NCI-H460 (cell line): Measurements from ENCODE around the gene CREB1. TPM values are rescaled to one million over a fixed set of nuclear protein-coding genes. Genes with fewer than 3 reads are reported as not detected.
A peak's percentile ranks its signal among the peaks of the same experiment; 100 is the strongest.

Experiments used
- DNase-seq: peaks from one replicate; pipeline ENCODE4 v3.0.0-alpha.2; 2016; ENCODE audit warnings: low read depth; ENCODE audit errors: extremely low read depth
- total RNA-seq: library from RNA; depleted of rRNA; stranded (reverse); fragments of >200 nt; shearing (Covaris generic); gene quantifications from 2 replicates; pipeline ENCODE4 v1.2.3, GENCODE V29; 2014

CREB1 gene
- total RNA-seq, 1 experiment from 2014 or later, result 74.7 TPM

- DNase-seq, result no peak
Measured at GRCh38 chr2:207534417-207534816, 4.7 kb downstream of the CREB1 start.

GRCh38 chr2:207539470-207539869 is 9.7 kb downstream of the CREB1 start:
- no peak for DNase-seq

GRCh38 chr2:207540431-207540830 is 10.7 kb downstream of the CREB1 start:
- no peak for DNase-seq

GRCh38 chr2:207541933-207542332 is 12.2 kb downstream of the CREB1 start:
- DNase-seq, result no peak

- DNase-seq, result no peak
Measured at GRCh38 chr2:207543272-207543671, 13.5 kb downstream of the CREB1 start.

GRCh38 chr2:207546822-207547221 is 17.1 kb downstream of the CREB1 start:
- DNase-seq, result no peak

GRCh38 chr2:207549145-207549544 is 19.4 kb downstream of the CREB1 start:
- DNase-seq, result no peak

GRCh38 chr2:207558079-207558491 is 28.3 kb downstream of the CREB1 start:
- peak; percentile 91 for DNase-seq

GRCh38 chr2:207561386-207562080 is 31.8 kb downstream of the CREB1 start:
- DNase-seq, result peak; percentile 86

- peak; percentile 73 for DNase-seq
Measured at GRCh38 chr2:207565736-207566500, 36.2 kb downstream of the CREB1 start.

- DNase-seq, result no peak
Measured at GRCh38 chr2:207567671-207568070, 37.9 kb downstream of the CREB1 start.

- no peak for DNase-seq
Measured at GRCh38 chr2:207571370-207571769, 41.6 kb downstream of the CREB1 start.

GRCh38 chr2:207584952-207585351 is 55.2 kb downstream of the CREB1 start:
- DNase-seq, result no peak

GRCh38 chr2:207587305-207587704 is 57.5 kb downstream of the CREB1 start:
- DNase-seq, result no peak

- DNase-seq, result no peak
Measured at GRCh38 chr2:207589143-207589542, 59.4 kb downstream of the CREB1 start.

GRCh38 chr2:207593277-207593676 is 63.5 kb downstream of the CREB1 start:
- no peak for DNase-seq

GRCh38 chr2:207594264-207594663 is 64.5 kb downstream of the CREB1 start:
- no peak for DNase-seq

GRCh38 chr2:207594731-207595130 is 65.0 kb downstream of the CREB1 start:
- DNase-seq, result no peak

GRCh38 chr2:207599636-207600035 is 69.9 kb downstream of the CREB1 start:
- DNase-seq, result no peak

- no peak for DNase-seq
Measured at GRCh38 chr2:207600231-207600630, 70.5 kb downstream of the CREB1 start.

GRCh38 chr2:207601774-207602173 is 72.0 kb downstream of the CREB1 start:
- DNase-seq, result no peak

- DNase-seq, result no peak
Measured at GRCh38 chr2:207603486-207603885, 73.7 kb downstream of the CREB1 start.
